Measurements from ENCODE around the gene DSCAM.

Gene DSCAM

GRCh38 chr21:40496116-40496515, 350.8 kb downstream of the DSCAM start:
- ATAC-seq (replicated peaks): no peak

DNA sequence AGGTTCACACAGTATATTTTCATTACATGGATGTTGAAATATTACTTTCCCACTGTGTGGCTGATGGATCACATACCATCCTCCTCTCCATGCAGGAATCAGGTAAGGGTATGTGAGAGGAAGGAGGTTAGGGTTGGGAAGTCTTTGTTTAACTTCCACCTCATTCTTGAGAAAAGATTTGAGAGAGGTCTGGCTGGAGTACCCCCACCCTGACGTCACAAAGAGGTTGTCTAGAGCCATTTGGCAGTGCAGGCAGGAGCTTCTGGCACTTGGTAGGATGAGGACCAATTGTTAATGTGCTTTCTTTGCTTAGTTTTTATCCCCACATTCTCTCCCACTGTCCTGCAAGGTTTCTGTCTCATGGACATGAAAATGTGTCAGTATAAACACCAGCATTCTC, 356.6 kb downstream of the DSCAM start:
- H3K27ac Mint-ChIP-seq: no peak overlapping the region
- no peaks in the 10 kb centered on the region for H3K4me1 Mint-ChIP-seq
- ATAC-seq (replicated peaks): no peak
- no peak for DNase-seq
- H3K4me3 Mint-ChIP-seq: no peak overlapping the region
- peaks cover 10 to 11% of the 10 kb centered on the region in 2 donors for H3K9me3 Mint-ChIP-seq
- H3K27me3 Mint-ChIP-seq: peaks cover 0 to 6% of the 10 kb centered on the region in 2 donors
- H3K36me3 Mint-ChIP-seq: peaks cover 0 to 5% of the 10 kb centered on the region in 2 donors

More at GRCh38 chr21:40496116-40496515, 350.8 kb downstream of the DSCAM start:
- Mint-ChIP-seq H3K4me1 (no peaks in the 10 kb centered on the region), H3K36me3 (peaks cover 0 to 5% of the 10 kb centered on the region in 2 donors), H3K4me3 (no peak overlapping the region), H3K9me3 (peaks cover 11 to 14% of the 10 kb centered on the region in 2 donors), H3K27me3 (peaks cover 0 to 6% of the 10 kb centered on the region in 2 donors), H3K27ac (no peak overlapping the region)
- DNase-seq: no peak

DNA sequence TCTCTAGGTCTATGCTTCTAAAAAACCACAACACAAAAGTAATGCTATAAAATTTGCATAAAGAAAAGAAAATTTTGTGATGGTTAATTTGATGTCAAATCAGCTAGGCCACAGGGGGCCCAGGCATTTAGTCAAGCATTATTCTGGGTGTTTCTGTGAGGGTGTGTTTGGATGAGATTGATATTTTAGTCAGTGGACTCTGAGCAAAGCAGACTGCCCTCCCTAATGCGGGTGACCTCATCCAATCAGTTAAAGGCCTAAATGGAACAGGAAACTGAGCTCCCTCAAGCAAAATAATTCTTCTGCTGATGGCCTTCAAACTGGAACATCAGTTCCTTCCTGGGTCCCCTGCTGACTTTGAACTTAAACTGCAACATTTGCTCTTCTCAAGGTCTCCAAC, 358.0 kb downstream of the DSCAM start:
- DNase-seq: no peak
- ATAC-seq (replicated peaks): no peak
- H3K27ac Mint-ChIP-seq: no peak overlapping the region
- H3K36me3 Mint-ChIP-seq: peaks cover 0 to 5% of the 10 kb centered on the region in 2 donors
- peaks cover 10% of the 10 kb centered on the region in 2 donors for H3K9me3 Mint-ChIP-seq
- peaks cover 0 to 4% of the 10 kb centered on the region in 2 donors for H3K27me3 Mint-ChIP-seq
- no peak overlapping the region for H3K4me3 Mint-ChIP-seq
- H3K4me1 Mint-ChIP-seq: no peaks in the 10 kb centered on the region

DNA sequence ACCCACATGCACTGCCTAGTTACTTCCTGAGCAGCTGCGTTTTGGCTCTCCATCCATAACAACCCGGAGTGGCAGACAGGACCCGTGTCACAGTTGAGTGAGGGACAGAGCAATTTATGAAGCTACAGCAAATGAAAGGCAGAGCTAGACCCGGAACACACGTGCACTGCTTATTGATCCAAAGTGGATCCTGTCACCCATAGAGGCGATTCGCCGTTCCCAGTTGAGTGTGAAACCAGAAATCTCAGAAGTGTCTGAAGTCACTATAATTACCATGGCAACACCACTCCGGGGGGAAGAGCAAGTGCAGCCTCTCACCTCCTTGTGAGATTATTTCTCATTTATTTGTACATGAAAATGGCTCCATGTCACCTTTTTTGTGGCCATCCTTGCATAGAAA, 365.2 kb downstream of the DSCAM start:
- Mint-ChIP-seq H3K4me3 (no peak overlapping the region), H3K27me3 (no peaks in the 10 kb centered on the region), H3K36me3 (no peaks in the 10 kb centered on the region), H3K9me3 (peaks cover 2 to 4% of the 10 kb centered on the region in 2 donors), H3K4me1 (no peaks in the 10 kb centered on the region), H3K27ac (no peak overlapping the region)
- DNase-seq (no peak), ATAC-seq (replicated peaks) (no peak)

DNA sequence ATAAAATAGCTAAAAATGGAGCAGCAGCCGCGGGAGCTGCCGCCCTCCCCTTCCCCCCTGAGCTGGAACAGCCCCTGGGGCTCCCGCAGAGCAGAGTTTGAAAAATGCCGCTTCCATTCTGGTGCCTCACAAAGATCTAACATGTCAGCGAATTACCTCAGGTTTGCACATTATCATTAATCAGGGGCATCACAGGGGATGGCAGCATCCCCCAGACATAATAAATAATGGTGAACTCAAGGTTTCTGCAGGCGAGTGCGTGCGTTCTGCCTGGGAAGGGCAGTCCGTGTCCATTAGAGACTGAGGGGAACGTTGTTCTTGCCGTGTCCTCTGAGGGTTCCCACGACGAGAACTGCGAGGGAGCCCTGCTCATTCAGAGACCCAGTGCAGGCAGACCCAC, 372.4 kb downstream of the DSCAM start:
- ATAC-seq (replicated peaks) (no peak), DNase-seq (no peak)
- Mint-ChIP-seq H3K4me1 (no peaks in the 10 kb centered on the region), H3K27ac (no peak overlapping the region), H3K9me3 (peaks cover 4% of the 10 kb centered on the region in 2 donors), H3K36me3 (no peaks in the 10 kb centered on the region), H3K4me3 (no peak overlapping the region), H3K27me3 (no peaks in the 10 kb centered on the region)

DNA sequence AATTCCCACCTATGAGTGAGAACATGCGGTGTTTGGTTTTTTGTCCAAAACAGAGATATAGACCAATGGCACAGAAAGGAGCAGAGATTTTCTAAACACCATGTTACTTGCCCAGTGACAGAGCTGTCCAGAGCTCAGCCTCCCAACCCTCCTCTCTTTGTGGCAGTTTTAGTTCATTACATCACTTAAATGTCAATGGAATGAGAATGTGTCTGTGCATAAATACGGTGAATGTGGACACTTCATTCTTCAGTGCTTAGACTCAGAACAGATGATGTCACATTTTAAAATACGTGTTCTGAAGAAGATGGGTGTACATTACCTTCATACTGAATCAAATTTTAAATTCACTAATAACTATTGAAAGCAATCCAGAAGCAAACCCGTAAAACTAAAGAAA, 374.9 kb downstream of the DSCAM start:
- H3K4me1 Mint-ChIP-seq: no peaks in the 10 kb centered on the region
- no peaks in the 10 kb centered on the region for H3K36me3 Mint-ChIP-seq
- peaks cover 0 to 2% of the 10 kb centered on the region in 2 donors for H3K9me3 Mint-ChIP-seq
- H3K4me3 Mint-ChIP-seq: no peak overlapping the region
- no peak overlapping the region for H3K27ac Mint-ChIP-seq
- ATAC-seq (replicated peaks) (no peak), DNase-seq (no peak)
- H3K27me3 Mint-ChIP-seq: no peaks in the 10 kb centered on the region

- H3K36me3 Mint-ChIP-seq: no peaks in the 10 kb centered on the region
- no peaks in the 10 kb centered on the region for H3K27me3 Mint-ChIP-seq
- no peak for ATAC-seq (replicated peaks)
- no peaks in the 10 kb centered on the region for H3K4me1 Mint-ChIP-seq
- no peak for DNase-seq
- no peaks in the 10 kb centered on the region for H3K9me3 Mint-ChIP-seq
- no peak overlapping the region for H3K27ac Mint-ChIP-seq
- H3K4me3 Mint-ChIP-seq: no peak overlapping the region
Measured at GRCh38 chr21:40471103-40471502, 375.9 kb downstream of the DSCAM start.

- ATAC-seq (replicated peaks) (no peak), DNase-seq (no peak)
- H3K4me1 Mint-ChIP-seq: no peaks in the 10 kb centered on the region
- H3K4me3 Mint-ChIP-seq: no peak overlapping the region
- peaks cover 0 to 4% of the 10 kb centered on the region in 2 donors for H3K9me3 Mint-ChIP-seq
- H3K27ac Mint-ChIP-seq: no peak overlapping the region
- no peaks in the 10 kb centered on the region for H3K36me3 Mint-ChIP-seq
- H3K27me3 Mint-ChIP-seq: no peaks in the 10 kb centered on the region
Measured at GRCh38 chr21:40466893-40467483, 380.0 kb downstream of the DSCAM start.

GRCh38 chr21:40465382-40465781, 381.6 kb downstream of the DSCAM start:
- ATAC-seq (replicated peaks) (no peak), DNase-seq (no peak)
- H3K27me3 Mint-ChIP-seq: no peaks in the 10 kb centered on the region
- H3K27ac Mint-ChIP-seq: no peak overlapping the region
- H3K4me1 Mint-ChIP-seq: no peaks in the 10 kb centered on the region
- H3K4me3 Mint-ChIP-seq: no peak overlapping the region
- H3K36me3 Mint-ChIP-seq: no peaks in the 10 kb centered on the region
- peaks cover 0 to 4% of the 10 kb centered on the region in 2 donors for H3K9me3 Mint-ChIP-seq

DNA sequence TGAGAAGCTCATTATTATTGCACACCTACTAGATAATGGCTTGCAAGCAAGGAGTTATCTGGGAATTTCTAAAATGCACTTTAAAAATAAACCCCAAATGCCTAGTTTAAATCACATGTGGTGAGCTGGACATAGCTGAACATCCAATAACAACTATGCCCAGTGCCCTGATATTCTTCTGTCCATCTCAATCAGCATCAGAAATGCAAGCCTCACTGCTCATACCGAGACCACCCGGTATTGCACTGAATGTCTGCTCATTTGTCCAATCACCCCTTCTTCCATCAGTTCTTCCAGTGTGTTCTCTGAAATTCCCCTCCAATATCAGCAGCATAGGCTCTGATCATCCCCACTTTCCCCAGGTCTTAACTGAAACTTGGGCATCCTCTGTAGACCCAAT, 383.8 kb downstream of the DSCAM start:
- H3K9me3 Mint-ChIP-seq: peaks cover 0 to 4% of the 10 kb centered on the region in 2 donors

GRCh38 chr21:40461008-40461407, 385.9 kb downstream of the DSCAM start:
- H3K4me3 Mint-ChIP-seq: no peak overlapping the region
- H3K27ac Mint-ChIP-seq: no peak overlapping the region
- H3K36me3 Mint-ChIP-seq: no peaks in the 10 kb centered on the region
- DNase-seq (no peak), ATAC-seq (replicated peaks) (no peak)
- no peaks in the 10 kb centered on the region for H3K4me1 Mint-ChIP-seq
- H3K9me3 Mint-ChIP-seq: peaks cover 0 to 4% of the 10 kb centered on the region in 2 donors
- H3K27me3 Mint-ChIP-seq: no peaks in the 10 kb centered on the region

More for the DNA sequence above, 383.8 kb downstream of the DSCAM start:
- DNase-seq (no peak), ATAC-seq (replicated peaks) (no peak)
- Mint-ChIP-seq H3K36me3 (no peaks in the 10 kb centered on the region), H3K4me3 (no peak overlapping the region), H3K27ac (no peak overlapping the region), H3K27me3 (no peaks in the 10 kb centered on the region), H3K4me1 (no peaks in the 10 kb centered on the region)

GRCh38 chr21:40457741-40458140, 389.2 kb downstream of the DSCAM start:
- ATAC-seq (replicated peaks) (no peak), DNase-seq (no peak)
- Mint-ChIP-seq H3K36me3 (no peaks in the 10 kb centered on the region), H3K4me1 (no peaks in the 10 kb centered on the region), H3K27ac (no peak overlapping the region), H3K27me3 (no peaks in the 10 kb centered on the region), H3K9me3 (no peaks in the 10 kb centered on the region), H3K4me3 (no peak overlapping the region)

DNA sequence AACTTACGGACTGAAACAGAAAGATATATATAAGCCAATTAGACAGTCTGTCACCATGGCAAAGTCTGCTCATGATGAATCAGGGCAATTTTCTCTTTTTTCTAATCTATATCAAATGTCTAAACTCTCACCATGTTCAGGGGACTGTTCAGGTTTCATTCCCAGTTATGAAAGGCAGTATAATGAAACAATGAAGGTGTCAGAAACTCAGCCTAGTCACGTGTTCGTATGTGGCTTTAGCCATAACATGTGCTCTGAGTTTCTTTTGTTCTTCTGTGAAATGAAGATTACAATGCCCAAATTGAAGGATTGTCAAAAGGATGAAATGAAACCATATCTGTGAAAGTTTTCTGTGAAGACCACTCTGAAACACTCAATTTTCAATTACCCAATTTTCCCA, 392.9 kb downstream of the DSCAM start:
- no peak for DNase-seq
- no peak for ATAC-seq (replicated peaks)
- no peak overlapping the region for H3K27ac Mint-ChIP-seq
- H3K4me1 Mint-ChIP-seq: no peaks in the 10 kb centered on the region
- H3K4me3 Mint-ChIP-seq: no peak overlapping the region
- H3K9me3 Mint-ChIP-seq: no peaks in the 10 kb centered on the region
- no peaks in the 10 kb centered on the region for H3K36me3 Mint-ChIP-seq
- no peaks in the 10 kb centered on the region for H3K27me3 Mint-ChIP-seq

DNA sequence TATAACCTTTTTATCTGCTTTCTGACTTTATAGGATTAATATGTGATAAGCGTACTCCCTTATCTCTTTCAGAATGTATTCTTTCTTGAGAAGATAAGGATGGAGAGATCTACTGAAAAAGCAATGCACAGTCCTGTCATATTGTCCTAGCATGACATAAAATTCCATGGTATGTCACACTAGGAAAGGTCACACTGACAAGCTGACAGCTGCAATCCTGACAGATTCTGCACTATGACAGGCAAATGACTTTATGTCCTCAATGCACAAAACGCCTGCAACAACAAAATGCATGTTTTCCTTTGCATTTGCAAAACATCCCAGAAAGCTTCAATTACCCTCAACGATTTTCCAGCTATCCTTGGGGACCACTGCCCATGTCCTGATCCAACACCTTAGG, 393.8 kb downstream of the DSCAM start:
- Mint-ChIP-seq H3K27me3 (no peaks in the 10 kb centered on the region), H3K4me1 (no peaks in the 10 kb centered on the region), H3K9me3 (no peaks in the 10 kb centered on the region), H3K36me3 (no peaks in the 10 kb centered on the region), H3K27ac (no peak overlapping the region), H3K4me3 (no peak overlapping the region)
- ATAC-seq (replicated peaks) (no peak), DNase-seq (no peak)

- Mint-ChIP-seq H3K27me3 (no peaks in the 10 kb centered on the region), H3K4me3 (no peak overlapping the region), H3K36me3 (no peaks in the 10 kb centered on the region), H3K4me1 (no peaks in the 10 kb centered on the region), H3K27ac (no peak overlapping the region), H3K9me3 (no peaks in the 10 kb centered on the region)
- DNase-seq (no peak), ATAC-seq (replicated peaks) (no peak)
Measured at GRCh38 chr21:40452548-40452947, 394.4 kb downstream of the DSCAM start.

GRCh38 chr21:40447016-40447415, 399.9 kb downstream of the DSCAM start:
- Mint-ChIP-seq H3K27ac (no peak overlapping the region), H3K27me3 (no peaks in the 10 kb centered on the region), H3K36me3 (no peaks in the 10 kb centered on the region), H3K4me3 (no peak overlapping the region), H3K9me3 (peaks cover 2 to 4% of the 10 kb centered on the region in 2 donors), H3K4me1 (no peaks in the 10 kb centered on the region)
- DNase-seq (no peak), ATAC-seq (replicated peaks) (no peak)

Measured in stimulated activated naive B cell treated with anti-CD40 and anti-IgM and Interleukin-4, amounts not matched to agents 10 μg/mL and 1 μg/mL and 100 μg/mL, for 72 hours (primary cell).